HEK293 (cell line): Measurements from ENCODE around the gene PNRC1.
A peak's percentile ranks its signal among the peaks of the same experiment; 100 is the strongest.
"Not testable (repeated sequence)": the region's sequence is repeated elsewhere in the genome, so short reads cannot be mapped to it uniquely, and the experiment has no call there.

Source experiments
- CTCF ChIA-PET: fragments of 350-600 bp; formaldehyde crosslinking; extraction: SDS; loops from one replicate; lab custom pipeline; 2021; ENCODE audit warnings: antibody characterized with exemption; lab: Yijun Ruan, JAX
- POLR2A ChIA-PET: fragments of 300-600 bp; formaldehyde crosslinking; extraction: SDS; loops from one replicate; lab custom pipeline; 2020; ENCODE audit warnings: antibody characterized with exemption, inconsistent platforms; lab: Yijun Ruan, JAX
- H3K27ac ChIP-seq: fragments of 200-500 bp; sonication (Bioruptor generic); 2 replicates; pipeline ENCODE4 v1.5.1; 2014; ENCODE audit warnings: low read depth, low read length, control low read depth, inconsistent platforms; ENCODE audit errors: extremely low read depth
- H3K36me3 ChIP-seq, 2 experiments: fragments of 200-500 bp in 1 of 2; sonication (Bioruptor generic) in 1 of 2; 1 replicate in 1 of 2; 2 replicates in 1 of 2; pipeline ENCODE4 v1.5.1; 2014 to 2017; ENCODE audit warnings: inconsistent platforms in 2 of 2, low read length in 2 of 2; ENCODE audit not compliant: control insufficient read depth in 2 of 2, insufficient read depth in 1 of 2
- H3K4me1 ChIP-seq: fragments of 200-500 bp; sonication (Bioruptor generic); 2 replicates; pipeline ENCODE4 v1.5.1; 2014; ENCODE audit warnings: mild to moderate bottlenecking, low read length, inconsistent platforms; ENCODE audit not compliant: control insufficient read depth, insufficient read depth
- H3K4me3 ChIP-seq: 2 replicates; pipeline ENCODE4 v1.5.1; 2011; ENCODE audit warnings: low read depth, mild to moderate bottlenecking, control low read depth, low read length, moderate library complexity
- H3K9me3 ChIP-seq: fragments of 200-500 bp; sonication (Bioruptor generic); 2 replicates; pipeline ENCODE4 v1.5.1; 2014; ENCODE audit warnings: low read depth, low read length, inconsistent platforms; ENCODE audit not compliant: control insufficient read depth, insufficient read depth
- BCL11A ChIP-seq: fragments of 450-650 bp; formaldehyde crosslinking; IDR thresholded peaks from 2 replicates; pipeline ENCODE4 v1.5.1; 2016; ENCODE audit warnings: low read depth, missing biosample characterization, missing genetic modification characterization
- KLF10 ChIP-seq: fragments of 450-650 bp; IDR thresholded peaks from 2 replicates; pipeline ENCODE4 v1.5.1; 2018; ENCODE audit warnings: missing biosample characterization, mild to moderate bottlenecking, missing genetic modification characterization
- KLF16 ChIP-seq: fragments of 450-650 bp; formaldehyde crosslinking; IDR thresholded peaks from 2 replicates; pipeline ENCODE4 v1.5.1; 2017; ENCODE audit warnings: missing biosample characterization, missing genetic modification characterization
- SCRT2 ChIP-seq: fragments of 450-650 bp; formaldehyde crosslinking; IDR thresholded peaks from 2 replicates; pipeline ENCODE4 v1.5.1; 2016; ENCODE audit warnings: missing biosample characterization, missing genetic modification characterization
- SETDB1 ChIP-seq: IDR thresholded peaks from one replicate; pipeline ENCODE4 v1.6.1; 2017; ENCODE audit warnings: mild to moderate bottlenecking, low read length, moderate library complexity, mixed read lengths; ENCODE audit not compliant: insufficient read length
- SP2 ChIP-seq: fragments of 450-650 bp; formaldehyde crosslinking; IDR thresholded peaks from 2 replicates; pipeline ENCODE4 v1.5.1; 2016; ENCODE audit warnings: missing biosample characterization, missing genetic modification characterization
- TCF7L2 ChIP-seq: IDR thresholded peaks from 2 replicates; pipeline ENCODE4 v1.6.1; 2011; ENCODE audit warnings: low read depth, mild to moderate bottlenecking, inconsistent platforms, low read length, moderate library complexity, borderline replicate concordance
- WT1 ChIP-seq: fragments of 450-650 bp; formaldehyde crosslinking; IDR thresholded peaks from 2 replicates; pipeline ENCODE4 v1.5.1; 2016; ENCODE audit warnings: missing biosample characterization, missing genetic modification characterization
- ZFP37 ChIP-seq: fragments of 450-650 bp; formaldehyde crosslinking; IDR thresholded peaks from 2 replicates; pipeline ENCODE4 v1.5.1; 2016; ENCODE audit warnings: missing biosample characterization, missing genetic modification characterization
- ZNF138 ChIP-seq: fragments of 450-650 bp; formaldehyde crosslinking; IDR thresholded peaks from 2 replicates; pipeline ENCODE4 v1.5.1; 2016; ENCODE audit warnings: missing biosample characterization, missing genetic modification characterization, borderline replicate concordance
- ZNF211 ChIP-seq: fragments of 450-650 bp; formaldehyde crosslinking; IDR thresholded peaks from 2 replicates; pipeline ENCODE4 v1.5.1; 2016; ENCODE audit warnings: low read depth, missing biosample characterization, missing genetic modification characterization
- ZNF239 ChIP-seq: fragments of 450-650 bp; formaldehyde crosslinking; IDR thresholded peaks from 2 replicates; pipeline ENCODE4 v1.5.1; 2016; ENCODE audit warnings: missing biosample characterization, missing genetic modification characterization
- ZNF292 ChIP-seq: fragments of 450-650 bp; formaldehyde crosslinking; IDR thresholded peaks from 2 replicates; pipeline ENCODE4 v1.5.1; 2016; ENCODE audit warnings: low read depth, missing biosample characterization, missing genetic modification characterization, borderline replicate concordance
- ZNF391 ChIP-seq: fragments of 450-650 bp; formaldehyde crosslinking; IDR thresholded peaks from 2 replicates; pipeline ENCODE4 v1.5.1; 2016; ENCODE audit warnings: low read depth, missing biosample characterization, missing genetic modification characterization, borderline replicate concordance
- ZNF530 ChIP-seq: fragments of 450-650 bp; formaldehyde crosslinking; IDR thresholded peaks from 2 replicates; pipeline ENCODE4 v1.5.1; 2016; ENCODE audit warnings: low read depth, missing biosample characterization, missing genetic modification characterization
- ZNF571 ChIP-seq: fragments of 450-650 bp; formaldehyde crosslinking; IDR thresholded peaks from 2 replicates; pipeline ENCODE4 v1.5.0; 2017; ENCODE audit warnings: missing biosample characterization, missing genetic modification characterization
- ZNF707 ChIP-seq: fragments of 450-650 bp; formaldehyde crosslinking; IDR thresholded peaks from 2 replicates; pipeline ENCODE4 v1.5.1; 2016; ENCODE audit warnings: missing biosample characterization, missing genetic modification characterization
- ZNF776 ChIP-seq: fragments of 450-650 bp; formaldehyde crosslinking; IDR thresholded peaks from 2 replicates; pipeline ENCODE4 v1.5.0; 2017; ENCODE audit warnings: missing biosample characterization, missing genetic modification characterization, borderline replicate concordance
- ZSCAN23 ChIP-seq: fragments of 450-650 bp; formaldehyde crosslinking; IDR thresholded peaks from 2 replicates; pipeline ENCODE4 v1.5.1; 2016; ENCODE audit warnings: missing biosample characterization, missing genetic modification characterization
- ZXDB ChIP-seq: fragments of 450-650 bp; formaldehyde crosslinking; IDR thresholded peaks from 2 replicates; pipeline ENCODE4 v1.5.1; 2016; ENCODE audit warnings: missing biosample characterization, missing genetic modification characterization
- TF ChIP-seq, protein P1 (sequence below): fragments of 450-650 bp; formaldehyde crosslinking; IDR thresholded peaks from 2 replicates; pipeline ENCODE4 v1.5.1; 2016; ENCODE audit warnings: missing biosample characterization, missing genetic modification characterization, low read depth
- TF ChIP-seq, protein P2 (sequence below): fragments of 450-650 bp; formaldehyde crosslinking; IDR thresholded peaks from 2 replicates; pipeline ENCODE4 v1.5.1; 2016; ENCODE audit warnings: missing biosample characterization, missing genetic modification characterization
- TF ChIP-seq, protein P3 (sequence below): fragments of 450-650 bp; formaldehyde crosslinking; IDR thresholded peaks from 2 replicates; pipeline ENCODE4 v1.5.1; 2016; ENCODE audit warnings: missing biosample characterization, missing genetic modification characterization
- TF ChIP-seq, protein P4 (sequence below): fragments of 450-650 bp; formaldehyde crosslinking; IDR thresholded peaks from 2 replicates; pipeline ENCODE4 v1.5.1; 2017; ENCODE audit warnings: missing biosample characterization, missing genetic modification characterization

Gene PNRC1

DNA sequence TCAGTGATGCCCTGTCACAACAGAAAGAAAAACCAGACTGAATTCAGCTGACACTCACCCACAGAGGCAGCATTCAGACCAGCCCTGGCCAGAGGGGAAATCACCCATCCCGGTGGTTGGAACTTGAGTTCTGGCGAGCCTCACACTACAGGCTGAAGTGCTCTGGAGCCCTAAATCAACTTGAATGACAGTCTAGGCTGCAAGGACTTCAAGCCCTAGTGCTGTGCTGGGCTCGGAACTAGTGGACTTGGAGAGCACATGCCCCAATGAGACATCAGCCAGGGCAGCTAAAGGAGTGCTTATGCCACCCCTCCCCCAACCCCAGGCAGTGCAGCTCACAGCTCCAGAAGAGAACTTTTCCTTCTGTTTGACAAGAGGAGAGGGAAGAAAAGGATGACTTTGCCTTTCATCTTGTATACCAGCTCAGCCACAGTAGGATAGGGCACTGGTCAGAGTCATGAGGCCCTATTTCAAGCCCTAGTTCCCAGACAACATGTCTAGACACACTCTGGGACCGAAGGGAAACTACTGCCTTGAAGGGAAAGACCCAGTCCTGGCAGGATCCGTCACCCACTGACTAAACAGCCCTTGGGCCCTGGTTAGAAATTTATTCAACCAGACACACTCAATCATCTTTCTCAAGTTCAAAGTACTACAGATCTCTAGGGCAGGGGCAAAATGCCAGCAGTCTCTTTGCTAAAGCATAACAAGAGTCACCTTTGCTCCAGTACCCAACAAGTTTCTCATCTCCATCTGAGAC, 43.2 kb upstream of the PNRC1 start:
- no peaks in the 10 kb centered on the region for H3K9me3 ChIP-seq
- H3K4me3 ChIP-seq: no peak overlapping the region
- CTCF ChIA-PET: interaction anchor here (0.7 kb wide), 1 partner anchor 18 kb away, joined by 3 read pairs; no protein-coding TSS in a partner anchor
- TF ChIP-seq, protein P1, sequence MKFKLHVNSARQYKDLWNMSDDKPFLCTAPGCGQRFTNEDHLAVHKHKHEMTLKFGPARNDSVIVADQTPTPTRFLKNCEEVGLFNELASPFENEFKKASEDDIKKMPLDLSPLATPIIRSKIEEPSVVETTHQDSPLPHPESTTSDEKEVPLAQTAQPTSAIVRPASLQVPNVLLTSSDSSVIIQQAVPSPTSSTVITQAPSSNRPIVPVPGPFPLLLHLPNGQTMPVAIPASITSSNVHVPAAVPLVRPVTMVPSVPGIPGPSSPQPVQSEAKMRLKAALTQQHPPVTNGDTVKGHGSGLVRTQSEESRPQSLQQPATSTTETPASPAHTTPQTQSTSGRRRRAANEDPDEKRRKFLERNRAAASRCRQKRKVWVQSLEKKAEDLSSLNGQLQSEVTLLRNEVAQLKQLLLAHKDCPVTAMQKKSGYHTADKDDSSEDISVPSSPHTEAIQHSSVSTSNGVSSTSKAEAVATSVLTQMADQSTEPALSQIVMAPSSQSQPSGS (tag by site-specific recombination): no peak
- TF ChIP-seq ZFP37 (tag by site-specific recombination) (no peak), ZNF530 (no peak), ZNF391 (tag by site-specific recombination) (no peak), ZXDB (no peak), BCL11A (tag by site-specific recombination) (no peak), ZNF138 (tag by site-specific recombination) (no peak), KLF10 (no peak)
- TF ChIP-seq, protein P2, sequence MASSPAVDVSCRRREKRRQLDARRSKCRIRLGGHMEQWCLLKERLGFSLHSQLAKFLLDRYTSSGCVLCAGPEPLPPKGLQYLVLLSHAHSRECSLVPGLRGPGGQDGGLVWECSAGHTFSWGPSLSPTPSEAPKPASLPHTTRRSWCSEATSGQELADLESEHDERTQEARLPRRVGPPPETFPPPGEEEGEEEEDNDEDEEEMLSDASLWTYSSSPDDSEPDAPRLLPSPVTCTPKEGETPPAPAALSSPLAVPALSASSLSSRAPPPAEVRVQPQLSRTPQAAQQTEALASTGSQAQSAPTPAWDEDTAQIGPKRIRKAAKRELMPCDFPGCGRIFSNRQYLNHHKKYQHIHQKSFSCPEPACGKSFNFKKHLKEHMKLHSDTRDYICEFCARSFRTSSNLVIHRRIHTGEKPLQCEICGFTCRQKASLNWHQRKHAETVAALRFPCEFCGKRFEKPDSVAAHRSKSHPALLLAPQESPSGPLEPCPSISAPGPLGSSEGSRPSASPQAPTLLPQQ (tag by site-specific recombination): no peak
- TF ChIP-seq, all 188 proteins: peak for 0
- POLR2A ChIA-PET: no interaction called here
- Histone ChIP-seq H3K27ac (no peak overlapping the region), H3K36me3 (no peaks in the 10 kb centered on the region), H3K4me1 (no peaks in the 10 kb centered on the region)

DNA sequence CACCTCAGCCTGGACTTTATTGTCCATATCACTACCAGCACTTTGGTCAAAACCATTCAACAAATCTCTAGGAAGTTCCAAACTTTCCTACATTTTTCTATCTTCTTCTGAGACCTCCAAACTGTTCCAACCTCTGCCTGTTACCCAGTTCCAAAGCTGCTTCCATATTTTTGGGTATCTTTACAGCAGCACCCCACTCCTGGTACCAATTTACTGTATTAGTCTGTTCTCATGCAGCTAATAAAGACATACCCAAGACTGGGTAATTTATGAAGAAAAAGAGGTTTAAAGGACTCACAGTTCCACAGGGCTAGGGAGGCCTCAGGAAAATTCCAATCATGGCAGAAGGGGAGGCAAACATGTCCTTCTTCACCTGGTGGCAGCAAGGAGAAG, 42.7 kb upstream of the PNRC1 start:
- H3K9me3 ChIP-seq, H3K4me1 ChIP-seq, H3K27ac ChIP-seq, H3K4me3 ChIP-seq, H3K36me3 ChIP-seq, POLR2A ChIA-PET: not testable (repeated sequence)
- CTCF ChIA-PET: interaction anchor here (0.7 kb wide), 1 partner anchor 18 kb away, joined by 3 read pairs; no protein-coding TSS in a partner anchor
- TF ChIP-seq, protein P3, sequence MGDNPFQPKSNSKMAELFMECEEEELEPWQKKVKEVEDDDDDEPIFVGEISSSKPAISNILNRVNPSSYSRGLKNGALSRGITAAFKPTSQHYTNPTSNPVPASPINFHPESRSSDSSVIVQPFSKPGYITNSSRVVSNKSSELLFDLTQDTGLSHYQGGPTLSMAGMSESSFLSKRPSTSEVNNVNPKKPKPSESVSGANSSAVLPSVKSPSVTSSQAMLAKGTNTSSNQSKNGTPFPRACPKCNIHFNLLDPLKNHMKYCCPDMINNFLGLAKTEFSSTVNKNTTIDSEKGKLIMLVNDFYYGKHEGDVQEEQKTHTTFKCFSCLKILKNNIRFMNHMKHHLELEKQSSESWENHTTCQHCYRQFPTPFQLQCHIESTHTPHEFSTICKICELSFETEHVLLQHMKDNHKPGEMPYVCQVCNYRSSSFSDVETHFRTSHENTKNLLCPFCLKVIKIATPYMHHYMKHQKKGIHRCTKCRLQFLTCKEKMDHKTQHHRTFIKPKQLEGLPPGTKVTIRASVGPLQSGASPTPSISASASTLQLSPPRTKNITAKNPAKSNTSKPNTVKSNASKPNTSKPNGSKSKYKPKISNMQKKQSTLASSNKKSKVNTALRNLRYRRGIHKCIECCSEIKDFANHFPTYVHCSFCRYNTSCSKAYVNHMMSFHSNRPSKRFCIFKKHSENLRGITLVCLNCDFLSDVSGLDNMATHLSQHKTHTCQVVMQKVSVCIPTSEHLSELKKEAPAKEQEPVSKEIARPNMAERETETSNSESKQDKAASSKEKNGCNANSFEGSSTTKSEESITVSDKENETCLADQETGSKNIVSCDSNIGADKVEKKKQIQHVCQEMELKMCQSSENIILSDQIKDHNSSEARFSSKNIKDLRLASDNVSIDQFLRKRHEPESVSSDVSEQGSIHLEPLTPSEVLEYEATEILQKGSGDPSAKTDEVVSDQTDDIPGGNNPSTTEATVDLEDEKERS (tag by site-specific recombination): peak; percentile 54; the same call in 1 of the 2 replicates
- TF ChIP-seq SETDB1 (peak; percentile 55), ZNF707 (peak; percentile 97)

DNA sequence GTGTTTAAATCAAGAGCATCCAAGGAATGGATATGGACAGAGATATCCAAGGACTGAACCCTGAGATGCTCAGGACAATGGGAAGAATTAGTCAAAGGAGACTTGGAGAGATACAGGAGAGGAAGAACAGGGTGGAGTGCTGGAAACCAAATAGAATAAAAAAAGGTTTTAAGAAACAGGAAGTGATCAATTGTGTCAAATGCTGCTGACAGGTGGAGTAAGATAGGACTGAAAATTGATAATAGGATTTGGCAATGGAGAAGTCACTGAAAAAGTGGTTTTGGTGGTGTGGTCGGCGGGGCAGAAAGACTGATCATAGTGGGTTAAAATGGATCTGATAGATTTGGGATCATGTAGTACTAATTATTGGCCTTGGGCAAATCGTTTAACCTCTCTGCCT, 37.9 kb upstream of the PNRC1 start:
- CTCF ChIA-PET: no interaction called here
- Histone ChIP-seq H3K36me3 (no peaks in the 10 kb centered on the region), H3K27ac (no peak overlapping the region), H3K4me1 (peaks cover 10% of the 10 kb centered on the region), H3K4me3 (no peak overlapping the region), H3K9me3 (no peaks in the 10 kb centered on the region)
- POLR2A ChIA-PET: no interaction called here
- TF ChIP-seq SCRT2 (tag by site-specific recombination) (no peak), TCF7L2 (no peak), KLF16 (tag by site-specific recombination) (no peak), ZNF292 (tag by site-specific recombination) (no peak), SETDB1 (no peak), WT1 (tag by site-specific recombination) (no peak), ZNF211 (no peak), ZNF138 (tag by site-specific recombination) (no peak), KLF10 (no peak), ZNF239 (tag by site-specific recombination) (no peak), ZNF571 (tag by site-specific recombination) (no peak), ZNF776 (no peak), SP2 (no peak), ZSCAN23 (tag by site-specific recombination) (no peak)
- TF ChIP-seq, protein P4, sequence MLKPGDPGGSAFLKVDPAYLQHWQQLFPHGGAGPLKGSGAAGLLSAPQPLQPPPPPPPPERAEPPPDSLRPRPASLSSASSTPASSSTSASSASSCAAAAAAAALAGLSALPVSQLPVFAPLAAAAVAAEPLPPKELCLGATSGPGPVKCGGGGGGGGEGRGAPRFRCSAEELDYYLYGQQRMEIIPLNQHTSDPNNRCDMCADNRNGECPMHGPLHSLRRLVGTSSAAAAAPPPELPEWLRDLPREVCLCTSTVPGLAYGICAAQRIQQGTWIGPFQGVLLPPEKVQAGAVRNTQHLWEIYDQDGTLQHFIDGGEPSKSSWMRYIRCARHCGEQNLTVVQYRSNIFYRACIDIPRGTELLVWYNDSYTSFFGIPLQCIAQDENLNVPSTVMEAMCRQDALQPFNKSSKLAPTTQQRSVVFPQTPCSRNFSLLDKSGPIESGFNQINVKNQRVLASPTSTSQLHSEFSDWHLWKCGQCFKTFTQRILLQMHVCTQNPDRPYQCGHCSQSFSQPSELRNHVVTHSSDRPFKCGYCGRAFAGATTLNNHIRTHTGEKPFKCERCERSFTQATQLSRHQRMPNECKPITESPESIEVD (tag by site-specific recombination): no peak
